Hepatocyte (in vitro differentiated cells): ENCODE results near the gene HBB.

Source experiments
- CTCF ChIP-seq: fragments of 200-600 bp; sonication (generic); IDR thresholded peaks from 2 replicates; pipeline ENCODE4 v1.5.1; 2016; ENCODE audit warnings: antibody characterized with exemption, mild to moderate bottlenecking; ENCODE audit not compliant: poor library complexity
- EZH2 ChIP-seq: fragments of 200-600 bp; sonication (generic); IDR thresholded peaks from 2 replicates; pipeline ENCODE4 v1.6.1; 2016; ENCODE audit warnings: antibody characterized with exemption, mild to moderate bottlenecking, borderline replicate concordance

GRCh38 chr11:5210376-5210885 is 16.4 kb downstream of the HBB start:
- TF ChIP-seq EZH2 (no peak), CTCF (no peak)
